Esophagus squamous epithelium (tissue), 4 donors: ENCODE measurements around the gene SEC22B.
"Not testable (repeated sequence)": the region's sequence is repeated elsewhere in the genome, so short reads cannot be mapped to it uniquely, and the experiment has no call there.

Experiments
- POLR2A ChIP-seq, 4 donors: fragments of 450-650 bp; IDR thresholded peaks; one replicate each; pipeline ENCODE4 v1.6.1; 2017; ENCODE audit warnings: antibody characterized with exemption in 4 of 4, mild to moderate bottlenecking in 4 of 4, moderate library complexity in 3 of 4
- TF ChIP-seq, protein P1 (sequence below), 6 experiments: fragments of 450-650 bp in 4 of 6; fragments of 200-600 bp in 2 of 6; sonication (generic) in 2 of 6; IDR thresholded peaks; one replicate each; pipeline ENCODE4 v1.5.1; 2016 to 2019; ENCODE audit warnings: antibody characterized with exemption in 6 of 6, mild to moderate bottlenecking in 4 of 6, moderate library complexity in 4 of 6

DNA sequence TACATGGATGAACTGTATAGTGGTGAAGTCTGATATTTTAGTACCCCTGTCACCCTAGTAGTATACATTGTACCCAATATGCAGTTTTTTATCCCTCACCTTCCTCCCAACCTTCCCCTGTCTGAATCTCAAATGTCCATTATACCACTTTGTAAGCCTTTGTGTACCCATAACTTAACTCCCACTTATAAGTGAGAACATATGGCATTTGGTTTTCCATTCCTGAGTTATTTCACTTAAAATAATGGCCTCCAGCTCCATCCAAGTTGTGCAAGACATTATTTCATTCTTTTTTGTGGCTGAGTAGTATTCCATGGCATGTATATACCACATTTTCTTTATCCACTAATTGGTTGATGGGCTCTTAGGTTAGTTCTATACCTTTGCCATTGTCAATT lies 42.4 kb downstream of the SEC22B start:
- TF ChIP-seq, protein P1, sequence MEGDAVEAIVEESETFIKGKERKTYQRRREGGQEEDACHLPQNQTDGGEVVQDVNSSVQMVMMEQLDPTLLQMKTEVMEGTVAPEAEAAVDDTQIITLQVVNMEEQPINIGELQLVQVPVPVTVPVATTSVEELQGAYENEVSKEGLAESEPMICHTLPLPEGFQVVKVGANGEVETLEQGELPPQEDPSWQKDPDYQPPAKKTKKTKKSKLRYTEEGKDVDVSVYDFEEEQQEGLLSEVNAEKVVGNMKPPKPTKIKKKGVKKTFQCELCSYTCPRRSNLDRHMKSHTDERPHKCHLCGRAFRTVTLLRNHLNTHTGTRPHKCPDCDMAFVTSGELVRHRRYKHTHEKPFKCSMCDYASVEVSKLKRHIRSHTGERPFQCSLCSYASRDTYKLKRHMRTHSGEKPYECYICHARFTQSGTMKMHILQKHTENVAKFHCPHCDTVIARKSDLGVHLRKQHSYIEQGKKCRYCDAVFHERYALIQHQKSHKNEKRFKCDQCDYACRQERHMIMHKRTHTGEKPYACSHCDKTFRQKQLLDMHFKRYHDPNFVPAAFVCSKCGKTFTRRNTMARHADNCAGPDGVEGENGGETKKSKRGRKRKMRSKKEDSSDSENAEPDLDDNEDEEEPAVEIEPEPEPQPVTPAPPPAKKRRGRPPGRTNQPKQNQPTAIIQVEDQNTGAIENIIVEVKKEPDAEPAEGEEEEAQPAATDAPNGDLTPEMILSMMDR (IDR thresholded peaks at IDR 0.05): not testable (repeated sequence)
- not testable (repeated sequence) for TF ChIP-seq POLR2A (IDR thresholded peaks at IDR 0.05)
